Measurements from ENCODE around the gene GPR17.

DNA sequence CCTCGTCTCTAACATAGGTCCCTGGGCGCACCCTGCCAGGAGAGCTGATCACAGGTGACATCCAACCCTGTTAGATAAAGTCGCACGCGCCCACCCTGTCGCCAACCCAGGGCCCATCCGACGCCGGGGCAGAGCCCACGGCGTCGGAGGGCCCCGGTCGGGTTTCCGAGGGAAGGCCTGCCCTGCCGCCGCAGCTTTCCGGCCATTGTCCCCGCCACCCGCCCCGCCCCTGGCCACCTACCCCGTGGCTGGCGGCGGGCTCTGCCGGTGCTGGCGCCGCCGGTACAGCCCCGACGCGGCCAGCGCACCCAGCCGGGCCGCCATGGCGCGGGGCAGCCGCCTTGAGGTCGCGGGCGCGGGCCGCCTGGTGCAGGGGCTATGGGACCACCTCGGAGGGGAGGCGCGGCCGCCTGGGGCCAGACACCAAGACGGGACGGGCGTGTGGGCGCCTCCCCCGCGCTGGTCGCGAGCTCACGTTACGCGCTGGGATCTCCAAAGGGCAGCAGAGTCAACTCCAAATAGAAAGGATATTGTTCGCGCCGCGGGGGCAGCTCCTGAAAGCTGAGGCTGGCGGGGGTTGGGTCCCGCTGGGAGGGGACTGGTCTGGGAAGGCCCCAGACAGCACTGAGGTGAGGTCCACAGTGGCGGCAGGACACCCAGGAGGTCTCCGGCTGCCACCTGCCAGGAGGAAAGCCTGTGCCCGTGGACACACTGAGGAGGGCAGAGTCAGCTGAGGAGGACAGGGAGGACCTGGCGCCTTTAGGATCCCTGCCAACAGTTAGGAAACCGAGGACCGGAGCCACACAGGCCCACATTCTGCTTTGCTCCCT is 18.3 kb downstream of the GPR17 start:
- no peak for TF ChIP-seq ZNF253 (CRISPR knock-in tag; conservative IDR thresholded peaks at IDR 0.05)
- TF ChIP-seq CTCF (IDR thresholded peaks at IDR 0.05 in 2 of 3, conservative IDR thresholded peaks at IDR 0.05 in 1 of 3; ENCODE audit: insufficient read depth in 2 of 3, low read depth in 1 of 3, low read length in 3 of 3), result no peak
- TF ChIP-seq, protein P1, sequence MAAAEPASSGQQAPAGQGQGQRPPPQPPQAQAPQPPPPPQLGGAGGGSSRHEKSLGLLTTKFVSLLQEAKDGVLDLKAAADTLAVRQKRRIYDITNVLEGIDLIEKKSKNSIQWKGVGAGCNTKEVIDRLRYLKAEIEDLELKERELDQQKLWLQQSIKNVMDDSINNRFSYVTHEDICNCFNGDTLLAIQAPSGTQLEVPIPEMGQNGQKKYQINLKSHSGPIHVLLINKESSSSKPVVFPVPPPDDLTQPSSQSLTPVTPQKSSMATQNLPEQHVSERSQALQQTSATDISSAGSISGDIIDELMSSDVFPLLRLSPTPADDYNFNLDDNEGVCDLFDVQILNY (CRISPR knock-in tag; IDR thresholded peaks at IDR 0.05), result no peak
- TF ChIP-seq MLX (CRISPR knock-in tag; conservative IDR thresholded peaks at IDR 0.05), result no peak
- TF ChIP-seq HDAC6 (IDR thresholded peaks at IDR 0.05; ENCODE audit: low read depth, low read length), result no peak
- TF ChIP-seq ZNF431 (CRISPR knock-in tag; IDR thresholded peaks at IDR 0.05), result no peak
- TF ChIP-seq E2F4 (CRISPR knock-in tag; IDR thresholded peaks at IDR 0.05; ENCODE audit: low read depth), result no peak
- TF ChIP-seq, protein P2, sequence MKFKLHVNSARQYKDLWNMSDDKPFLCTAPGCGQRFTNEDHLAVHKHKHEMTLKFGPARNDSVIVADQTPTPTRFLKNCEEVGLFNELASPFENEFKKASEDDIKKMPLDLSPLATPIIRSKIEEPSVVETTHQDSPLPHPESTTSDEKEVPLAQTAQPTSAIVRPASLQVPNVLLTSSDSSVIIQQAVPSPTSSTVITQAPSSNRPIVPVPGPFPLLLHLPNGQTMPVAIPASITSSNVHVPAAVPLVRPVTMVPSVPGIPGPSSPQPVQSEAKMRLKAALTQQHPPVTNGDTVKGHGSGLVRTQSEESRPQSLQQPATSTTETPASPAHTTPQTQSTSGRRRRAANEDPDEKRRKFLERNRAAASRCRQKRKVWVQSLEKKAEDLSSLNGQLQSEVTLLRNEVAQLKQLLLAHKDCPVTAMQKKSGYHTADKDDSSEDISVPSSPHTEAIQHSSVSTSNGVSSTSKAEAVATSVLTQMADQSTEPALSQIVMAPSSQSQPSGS (CRISPR knock-in tag; IDR thresholded peaks at IDR 0.05), result no peak
- TF ChIP-seq REST (IDR thresholded peaks at IDR 0.05; ENCODE audit: borderline replicate concordance), result no peak
- TF ChIP-seq REST (CRISPR knock-in tag; IDR thresholded peaks at IDR 0.05; ENCODE audit: low read depth), result no peak
- TF ChIP-seq ZFP36 (IDR thresholded peaks at IDR 0.05; ENCODE audit: low read depth, low read length, partially characterized antibody), result no peak

All from K562 (cell line).